ENCODE measurements around the gene POLR2H. TPM values are rescaled to one million over a fixed set of nuclear protein-coding genes. Genes with fewer than 3 reads are reported as not detected.

The POLR2H gene
- total RNA-seq, 1 experiment from 2014 or later, result 101 TPM

DNA sequence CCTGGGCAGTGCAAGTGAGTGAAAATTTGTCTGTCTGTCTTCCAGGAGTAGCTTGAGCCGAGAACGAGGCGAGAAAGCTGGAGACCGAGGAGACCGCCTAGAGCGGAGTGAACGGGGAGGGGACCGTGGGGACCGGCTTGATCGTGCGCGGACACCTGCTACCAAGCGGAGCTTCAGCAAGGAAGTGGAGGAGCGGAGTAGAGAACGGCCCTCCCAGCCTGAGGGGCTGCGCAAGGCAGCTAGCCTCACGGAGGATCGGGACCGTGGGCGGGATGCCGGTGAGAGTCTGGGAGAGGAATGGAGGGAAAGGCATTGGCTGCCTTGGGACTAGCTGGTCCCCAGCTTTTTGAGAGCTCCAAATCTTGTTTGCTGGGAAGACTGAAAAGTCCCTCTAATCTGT is 34.3 kb upstream of the POLR2H start:
- no peak overlapping the region for H3K27ac ChIP-seq
- H3K36me3 ChIP-seq, result peaks cover 100% of the 10 kb centered on the region

DNA sequence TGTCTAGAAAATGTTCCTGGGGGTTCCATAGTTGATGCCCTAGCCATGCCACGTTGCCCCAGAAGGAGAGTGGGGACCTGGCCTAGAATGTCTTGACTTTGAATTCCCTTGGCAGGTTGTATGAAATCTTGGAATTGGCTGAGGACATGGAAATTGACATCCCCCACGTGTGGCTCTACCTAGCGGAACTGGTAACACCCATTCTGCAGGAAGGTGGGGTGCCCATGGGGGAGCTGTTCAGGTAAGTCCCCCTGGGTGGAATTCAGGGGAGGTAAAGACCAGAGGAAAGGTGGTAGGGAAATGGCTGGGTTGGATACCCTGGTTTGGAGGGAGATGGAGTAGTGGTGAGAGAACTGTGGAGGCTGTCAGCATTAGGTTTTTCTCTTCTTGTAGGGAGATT is 33.0 kb upstream of the POLR2H start:
- H3K9me3 ChIP-seq (replicated peaks), result no peaks in the 10 kb centered on the region
- H3K36me3 ChIP-seq, result peaks cover 100% of the 10 kb centered on the region
- H3K4me3 ChIP-seq, result no peak overlapping the region
- no peak for DNase-seq (ENCODE audit: low read depth in 1 of 2, low spot score in 2 of 2)
- H3K27ac ChIP-seq, result no peak overlapping the region
- H3K27me3 ChIP-seq (replicated peaks), result no peaks in the 10 kb centered on the region
- H3K4me1 ChIP-seq (replicated peaks), result peaks cover 28% of the 10 kb centered on the region

More for the DNA sequence above, 34.3 kb upstream of the POLR2H start:
- DNase-seq (ENCODE audit: low read depth in 1 of 2, low spot score in 2 of 2), result no peak
- no peaks in the 10 kb centered on the region for H3K27me3 ChIP-seq (replicated peaks)
- no peaks in the 10 kb centered on the region for H3K9me3 ChIP-seq (replicated peaks)
- H3K4me1 ChIP-seq (replicated peaks), result peaks cover 15% of the 10 kb centered on the region
- H3K4me3 ChIP-seq, result no peak overlapping the region

- Histone ChIP-seq H3K36me3 (peaks cover 83% of the 10 kb centered on the region), H3K9me3 (replicated peaks) (no peaks in the 10 kb centered on the region), H3K27me3 (replicated peaks) (no peaks in the 10 kb centered on the region), H3K27ac (peak overlapping the region; percentile 81), H3K4me3 (no peak overlapping the region), H3K4me1 (replicated peaks) (peaks cover 64% of the 10 kb centered on the region)
- peak; percentile 54 to 72 for DNase-seq (ENCODE audit: low read depth in 1 of 2, low spot score in 2 of 2)
These were observed 29.0 kb upstream of the POLR2H start for GRCh38 chr3:184332370-184333090.

DNA sequence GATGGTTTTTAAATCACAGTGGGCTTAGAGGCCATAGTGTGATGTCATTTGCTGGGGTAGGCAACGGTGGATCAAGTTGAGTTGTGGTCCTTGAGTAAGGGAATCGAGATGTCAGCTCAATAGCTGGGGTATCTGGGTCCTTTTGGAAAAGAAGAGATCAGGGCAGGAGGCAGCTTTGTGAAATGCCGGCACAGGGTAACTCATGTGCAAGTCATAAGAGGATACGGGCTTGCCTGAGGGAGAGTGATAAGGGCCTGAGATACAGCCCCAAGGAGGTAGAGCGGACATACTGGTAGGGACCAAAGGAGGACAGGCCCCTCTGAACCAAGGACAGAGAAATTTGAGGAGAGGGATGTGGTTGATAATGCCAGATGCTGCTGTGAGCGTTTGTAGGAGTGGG is 28.3 kb upstream of the POLR2H start:
- Histone ChIP-seq H3K27me3 (replicated peaks) (no peaks in the 10 kb centered on the region), H3K36me3 (peaks cover 77% of the 10 kb centered on the region), H3K27ac (peak overlapping the region; percentile 81), H3K4me3 (no peak overlapping the region), H3K9me3 (replicated peaks) (no peaks in the 10 kb centered on the region), H3K4me1 (replicated peaks) (peaks cover 64% of the 10 kb centered on the region)
- DNase-seq (ENCODE audit: low read depth in 1 of 2, low spot score in 2 of 2), result no peak

- H3K4me1 ChIP-seq (replicated peaks), result peaks cover 64% of the 10 kb centered on the region
- H3K4me3 ChIP-seq, result no peak overlapping the region
- H3K36me3 ChIP-seq, result peaks cover 72% of the 10 kb centered on the region
- H3K9me3 ChIP-seq (replicated peaks), result no peaks in the 10 kb centered on the region
- no peak for DNase-seq (ENCODE audit: low read depth in 1 of 2, low spot score in 2 of 2)
- H3K27ac ChIP-seq, result peak overlapping the region; percentile 81
- H3K27me3 ChIP-seq (replicated peaks), result no peaks in the 10 kb centered on the region
These were observed 27.8 kb upstream of the POLR2H start for GRCh38 chr3:184333700-184334099.

DNA sequence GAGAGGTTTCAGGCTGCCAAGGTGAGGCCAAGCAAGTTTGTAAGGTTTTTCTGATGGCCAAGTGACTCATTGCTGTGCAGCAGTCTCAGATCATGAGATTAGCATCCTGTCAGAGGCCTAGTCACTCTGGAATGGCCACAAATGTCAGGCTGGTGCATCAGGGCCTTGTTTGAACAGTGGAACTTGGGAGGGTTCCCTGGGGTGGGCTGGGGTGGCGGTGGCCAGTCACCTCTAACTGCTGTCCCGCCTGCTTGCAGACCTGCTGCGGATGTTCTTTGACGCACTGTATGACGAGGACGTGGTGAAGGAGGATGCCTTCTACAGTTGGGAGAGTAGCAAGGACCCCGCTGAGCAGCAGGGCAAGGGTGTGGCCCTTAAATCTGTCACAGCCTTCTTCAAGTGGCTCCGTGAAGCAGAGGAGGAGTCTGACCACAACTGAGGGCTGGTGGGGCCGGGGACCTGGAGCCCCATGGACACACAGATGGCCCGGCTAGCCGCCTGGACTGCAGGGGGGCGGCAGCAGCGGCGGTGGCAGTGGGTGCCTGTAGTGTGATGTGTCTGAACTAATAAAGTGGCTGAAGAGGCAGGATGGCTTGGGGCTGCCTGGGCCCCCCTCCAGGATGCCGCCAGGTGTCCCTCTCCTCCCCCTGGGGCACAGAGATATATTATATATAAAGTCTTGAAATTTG is 26.9 kb upstream of the POLR2H start:
- peaks cover 68% of the 10 kb centered on the region for H3K4me1 ChIP-seq (replicated peaks)
- peak; percentile 54 to 83 for DNase-seq (ENCODE audit: low read depth in 1 of 2, low spot score in 2 of 2)
- H3K27ac ChIP-seq, result peak overlapping the region; percentile 81
- no peaks in the 10 kb centered on the region for H3K27me3 ChIP-seq (replicated peaks)
- no peaks in the 10 kb centered on the region for H3K9me3 ChIP-seq (replicated peaks)
- H3K4me3 ChIP-seq, result no peak overlapping the region
- H3K36me3 ChIP-seq, result peaks cover 63% of the 10 kb centered on the region

DNA sequence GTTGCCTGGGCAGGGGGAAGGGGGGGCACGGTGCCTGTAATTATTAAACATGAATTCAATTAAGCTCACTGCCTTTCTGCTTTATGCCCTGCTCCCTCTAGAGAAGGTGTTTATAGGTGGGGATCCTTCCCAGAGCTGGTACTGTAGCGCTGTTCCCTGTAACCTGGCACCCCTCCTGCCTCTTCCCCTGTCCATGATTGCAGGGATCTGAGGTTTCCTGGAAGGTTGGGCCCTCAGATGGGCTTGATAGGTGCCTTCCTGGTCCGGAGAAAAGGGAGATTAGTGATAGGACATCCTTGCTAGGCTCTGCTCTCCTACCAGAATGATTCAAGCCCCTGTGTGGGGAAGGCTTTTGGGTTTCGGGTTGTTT is 26.2 kb upstream of the POLR2H start:
- peaks cover 75% of the 10 kb centered on the region for H3K4me1 ChIP-seq (replicated peaks)
- H3K36me3 ChIP-seq, result peaks cover 56% of the 10 kb centered on the region
- H3K27ac ChIP-seq, result peak overlapping the region; percentile 78
- no peaks in the 10 kb centered on the region for H3K27me3 ChIP-seq (replicated peaks)
- DNase-seq (ENCODE audit: low read depth in 1 of 2, low spot score in 2 of 2), result no peak
- no peaks in the 10 kb centered on the region for H3K9me3 ChIP-seq (replicated peaks)
- H3K4me3 ChIP-seq, result peak overlapping the region; percentile 54

GRCh38 chr3:184335661-184336546 is 25.6 kb upstream of the POLR2H start:
- peak; percentile 77 to 81 for DNase-seq (ENCODE audit: low read depth in 1 of 2, low spot score in 2 of 2)
- Histone ChIP-seq H3K27ac (peak overlapping the region; percentile 78), H3K4me1 (replicated peaks) (peaks cover 78% of the 10 kb centered on the region), H3K27me3 (replicated peaks) (no peaks in the 10 kb centered on the region), H3K4me3 (peak overlapping the region; percentile 54), H3K9me3 (replicated peaks) (no peaks in the 10 kb centered on the region), H3K36me3 (peaks cover 50% of the 10 kb centered on the region)

- Histone ChIP-seq H3K27me3 (replicated peaks) (no peaks in the 10 kb centered on the region), H3K36me3 (peaks cover 41% of the 10 kb centered on the region), H3K4me3 (peak overlapping the region; percentile 54), H3K27ac (no peak overlapping the region), H3K9me3 (replicated peaks) (no peaks in the 10 kb centered on the region), H3K4me1 (replicated peaks) (peaks cover 73% of the 10 kb centered on the region)
- DNase-seq (ENCODE audit: low read depth in 1 of 2, low spot score in 2 of 2), result peak in 1 of 2 experiments; percentile 26
These were observed 24.7 kb upstream of the POLR2H start for GRCh38 chr3:184336547-184337398.

GRCh38 chr3:184337399-184337714 is 24.2 kb upstream of the POLR2H start, which contains the start of gene FAM131A:
TSS of gene FAM131A (plus strand) at chr3:184337600. CDS start at chr3:184337631, 31 bp downstream.
- peaks cover 35% of the 10 kb centered on the region for H3K36me3 ChIP-seq
- H3K4me3 ChIP-seq, result peak within 1 kb of the TSS; percentile 54
- H3K4me1 ChIP-seq (replicated peaks), result peaks cover 67% of the 10 kb centered on the region
- H3K27ac ChIP-seq, result no peak within 1 kb of the TSS
- H3K27me3 ChIP-seq (replicated peaks), result no peaks in the 10 kb centered on the region
- DNase-seq (ENCODE audit: low read depth in 1 of 2, low spot score in 2 of 2), result no peak
- H3K9me3 ChIP-seq (replicated peaks), result no peaks in the 10 kb centered on the region

- DNase-seq (ENCODE audit: low read depth in 1 of 2, low spot score in 2 of 2), result no peak
- no peak overlapping the region for H3K4me3 ChIP-seq
- no peaks in the 10 kb centered on the region for H3K9me3 ChIP-seq (replicated peaks)
- peaks cover 61% of the 10 kb centered on the region for H3K4me1 ChIP-seq (replicated peaks)
- H3K36me3 ChIP-seq, result peaks cover 29% of the 10 kb centered on the region
- H3K27ac ChIP-seq, result no peak overlapping the region
- no peaks in the 10 kb centered on the region for H3K27me3 ChIP-seq (replicated peaks)
These were observed 23.5 kb upstream of the POLR2H start for GRCh38 chr3:184337981-184338380.

DNA sequence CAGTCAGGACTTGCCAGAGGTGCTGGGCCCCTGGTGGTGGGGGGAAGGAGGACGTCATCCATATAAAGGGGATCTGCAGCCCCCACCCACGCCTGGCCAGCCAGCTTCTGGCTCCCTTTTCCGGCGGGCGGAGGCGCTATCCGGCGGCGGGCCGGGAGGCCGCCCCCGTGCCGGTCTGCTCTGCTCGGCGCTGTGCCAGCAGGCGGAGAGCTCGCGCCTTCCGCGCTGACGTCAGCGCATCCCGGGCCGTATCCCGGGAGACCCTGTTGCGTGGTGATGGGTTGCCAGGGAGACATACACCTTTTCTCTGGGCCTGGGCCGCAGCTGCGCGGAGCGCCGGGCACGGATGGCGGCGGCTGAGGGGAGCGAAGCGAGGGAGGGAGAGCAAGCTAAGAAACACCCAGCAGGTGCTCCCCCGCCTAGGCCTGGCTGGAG is 23.0 kb upstream of the POLR2H start:
- no peak for DNase-seq (ENCODE audit: low read depth in 1 of 2, low spot score in 2 of 2)
- no peaks in the 10 kb centered on the region for H3K27me3 ChIP-seq (replicated peaks)
- peaks cover 26% of the 10 kb centered on the region for H3K36me3 ChIP-seq
- peaks cover 55% of the 10 kb centered on the region for H3K4me1 ChIP-seq (replicated peaks)
- H3K4me3 ChIP-seq, result no peak overlapping the region
- no peak overlapping the region for H3K27ac ChIP-seq
- H3K9me3 ChIP-seq (replicated peaks), result no peaks in the 10 kb centered on the region

DNA sequence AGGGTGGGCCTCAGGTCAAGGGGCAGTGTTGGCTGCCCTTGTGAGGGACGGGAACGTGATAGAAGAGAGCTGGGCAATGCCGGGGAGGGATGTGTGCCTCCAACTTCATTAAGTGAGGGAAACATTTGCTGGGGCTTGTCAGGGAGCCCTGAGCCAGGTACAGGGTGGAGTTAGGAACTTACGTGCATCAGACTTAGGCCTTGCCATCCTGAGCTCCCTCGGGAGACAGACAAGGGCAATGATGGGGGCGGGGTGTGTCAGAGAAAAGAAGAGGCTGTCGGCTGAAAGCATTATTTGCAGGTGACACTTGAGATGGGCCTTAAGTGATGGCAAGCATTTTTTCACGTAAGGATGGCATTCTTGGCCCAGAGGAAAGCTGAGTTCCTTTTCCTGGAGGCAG is 22.5 kb upstream of the POLR2H start:
- Histone ChIP-seq H3K4me1 (replicated peaks) (peaks cover 51% of the 10 kb centered on the region), H3K27me3 (replicated peaks) (no peaks in the 10 kb centered on the region), H3K27ac (no peak overlapping the region), H3K4me3 (no peak overlapping the region), H3K9me3 (replicated peaks) (no peaks in the 10 kb centered on the region), H3K36me3 (peaks cover 22% of the 10 kb centered on the region)
- DNase-seq (ENCODE audit: low read depth in 1 of 2, low spot score in 2 of 2), result no peak

Measured in SJSA1 (cell line).